GM12864 (cell line): ENCODE results near the gene CHST9.

ENCODE experiments used
- DNase-seq: peaks from one replicate; pipeline ENCODE4 v3.0.0-alpha.2; 2011; ENCODE audit warnings: low read depth
- H3K4me3 ChIP-seq: 2 replicates; pipeline ENCODE4 v1.5.1; 2011; ENCODE audit warnings: mild to moderate bottlenecking, low read depth, low read length, control low read depth
- CTCF ChIP-seq: IDR thresholded peaks from 2 replicates; pipeline ENCODE4 v1.5.1; 2011; ENCODE audit warnings: low read depth, mild to moderate bottlenecking, moderate library complexity, low read length, control low read depth, inconsistent platforms; ENCODE audit errors: missing control alignments

Gene CHST9

GRCh38 chr18:27185897-27186296, 789 bp upstream of the CHST9 start:
- H3K4me3 ChIP-seq: no peak overlapping the region
- no peak for DNase-seq
- TF ChIP-seq CTCF: no peak

- no peak for TF ChIP-seq CTCF
- no peak overlapping the region for H3K4me3 ChIP-seq
- DNase-seq: no peak
These were observed 738 bp downstream of the CHST9 start for GRCh38 chr18:27184115-27185024.

- TF ChIP-seq CTCF: no peak
- DNase-seq: no peak
- no peak overlapping the region for H3K4me3 ChIP-seq
These were observed 3.4 kb downstream of the CHST9 start for GRCh38 chr18:27181726-27182125.

- DNase-seq: no peak
These were observed 6.7 kb downstream of the CHST9 start for GRCh38 chr18:27178424-27178823.

GRCh38 chr18:27175914-27176313, 9.2 kb downstream of the CHST9 start:
- TF ChIP-seq CTCF: no peak
- no peak for DNase-seq
- no peak overlapping the region for H3K4me3 ChIP-seq

More at GRCh38 chr18:27178424-27178823, 6.7 kb downstream of the CHST9 start:
- no peak for TF ChIP-seq CTCF
- H3K4me3 ChIP-seq: no peak overlapping the region

GRCh38 chr18:27175245-27175644, 9.9 kb downstream of the CHST9 start:
- no peak for TF ChIP-seq CTCF
- no peak overlapping the region for H3K4me3 ChIP-seq
- DNase-seq: no peak

GRCh38 chr18:27171993-27172392, 13.1 kb downstream of the CHST9 start:
- no peak for DNase-seq
- H3K4me3 ChIP-seq: no peak overlapping the region
- no peak for TF ChIP-seq CTCF
